Measurements from ENCODE around the gene RNASE3.
"Not testable (repeated sequence)": the region's sequence is repeated elsewhere in the genome, so short reads cannot be mapped to it uniquely, and the experiment has no call there.

RNASE3 gene

DNA sequence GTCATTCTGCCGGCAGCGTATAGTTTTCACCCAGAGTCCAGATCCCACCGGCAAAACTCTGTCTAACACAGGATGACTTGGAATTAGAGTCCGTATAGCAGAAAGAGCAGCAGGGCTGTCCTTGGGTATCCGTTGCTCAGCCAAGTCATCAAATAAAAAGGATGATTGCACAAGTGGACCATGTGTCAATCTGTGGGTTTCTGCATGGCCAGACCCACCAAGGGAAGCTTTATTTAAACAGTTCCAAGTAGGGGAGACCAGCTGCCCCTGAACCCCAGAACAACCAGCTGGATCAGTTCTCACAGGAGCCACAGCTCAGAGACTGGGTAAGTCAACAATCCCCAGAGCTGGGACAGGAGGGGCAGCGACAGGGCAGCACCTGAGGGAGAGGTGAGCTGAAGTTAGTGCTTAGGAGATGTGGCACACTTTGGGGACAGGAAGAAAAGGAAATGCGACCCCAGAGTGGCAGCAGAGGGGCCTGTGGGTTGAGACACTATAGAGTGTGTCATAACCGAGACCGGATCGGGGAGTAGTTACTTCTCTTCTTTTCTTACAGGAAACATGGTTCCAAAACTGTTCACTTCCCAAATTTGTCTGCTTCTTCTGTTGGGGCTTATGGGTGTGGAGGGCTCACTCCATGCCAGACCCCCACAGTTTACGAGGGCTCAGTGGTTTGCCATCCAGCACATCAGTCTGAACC lies at the start of gene RNASE3:
Gene RNASE3 (plus strand): TSS at position 260 of the 700 bp plus-strand sequence. CDS start 302 bp downstream, at position 562.
- not testable (repeated sequence) for H3K4me3 ChIP-seq (ENCODE audit: low read length); DNase-seq (ENCODE audit: low read depth)

DNA sequence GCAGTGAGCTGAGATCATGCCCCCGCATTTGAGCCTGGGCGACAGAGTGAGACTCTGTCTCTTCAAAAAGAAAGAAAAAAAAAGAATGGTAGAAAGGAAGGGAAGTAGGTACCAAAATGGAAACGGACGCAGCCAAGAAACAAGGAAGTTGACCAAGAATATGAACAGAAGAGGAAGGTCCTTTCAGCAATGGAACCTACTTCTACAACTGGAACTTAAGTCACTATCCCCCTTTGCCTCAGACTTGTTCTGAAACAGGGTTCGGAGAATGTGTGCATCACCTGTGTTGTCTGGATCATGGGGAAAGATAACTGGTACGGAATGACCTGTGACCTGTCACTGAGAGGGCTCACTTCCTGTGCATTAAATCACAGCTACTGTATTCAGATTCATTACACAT lies 44.6 kb upstream of the RNASE3 start:
- TF ChIP-seq, protein P1, sequence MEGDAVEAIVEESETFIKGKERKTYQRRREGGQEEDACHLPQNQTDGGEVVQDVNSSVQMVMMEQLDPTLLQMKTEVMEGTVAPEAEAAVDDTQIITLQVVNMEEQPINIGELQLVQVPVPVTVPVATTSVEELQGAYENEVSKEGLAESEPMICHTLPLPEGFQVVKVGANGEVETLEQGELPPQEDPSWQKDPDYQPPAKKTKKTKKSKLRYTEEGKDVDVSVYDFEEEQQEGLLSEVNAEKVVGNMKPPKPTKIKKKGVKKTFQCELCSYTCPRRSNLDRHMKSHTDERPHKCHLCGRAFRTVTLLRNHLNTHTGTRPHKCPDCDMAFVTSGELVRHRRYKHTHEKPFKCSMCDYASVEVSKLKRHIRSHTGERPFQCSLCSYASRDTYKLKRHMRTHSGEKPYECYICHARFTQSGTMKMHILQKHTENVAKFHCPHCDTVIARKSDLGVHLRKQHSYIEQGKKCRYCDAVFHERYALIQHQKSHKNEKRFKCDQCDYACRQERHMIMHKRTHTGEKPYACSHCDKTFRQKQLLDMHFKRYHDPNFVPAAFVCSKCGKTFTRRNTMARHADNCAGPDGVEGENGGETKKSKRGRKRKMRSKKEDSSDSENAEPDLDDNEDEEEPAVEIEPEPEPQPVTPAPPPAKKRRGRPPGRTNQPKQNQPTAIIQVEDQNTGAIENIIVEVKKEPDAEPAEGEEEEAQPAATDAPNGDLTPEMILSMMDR (IDR thresholded peaks at IDR 0.05; ENCODE audit: insufficient read depth, low read depth, low read length, missing control alignments) = no peak

DNA sequence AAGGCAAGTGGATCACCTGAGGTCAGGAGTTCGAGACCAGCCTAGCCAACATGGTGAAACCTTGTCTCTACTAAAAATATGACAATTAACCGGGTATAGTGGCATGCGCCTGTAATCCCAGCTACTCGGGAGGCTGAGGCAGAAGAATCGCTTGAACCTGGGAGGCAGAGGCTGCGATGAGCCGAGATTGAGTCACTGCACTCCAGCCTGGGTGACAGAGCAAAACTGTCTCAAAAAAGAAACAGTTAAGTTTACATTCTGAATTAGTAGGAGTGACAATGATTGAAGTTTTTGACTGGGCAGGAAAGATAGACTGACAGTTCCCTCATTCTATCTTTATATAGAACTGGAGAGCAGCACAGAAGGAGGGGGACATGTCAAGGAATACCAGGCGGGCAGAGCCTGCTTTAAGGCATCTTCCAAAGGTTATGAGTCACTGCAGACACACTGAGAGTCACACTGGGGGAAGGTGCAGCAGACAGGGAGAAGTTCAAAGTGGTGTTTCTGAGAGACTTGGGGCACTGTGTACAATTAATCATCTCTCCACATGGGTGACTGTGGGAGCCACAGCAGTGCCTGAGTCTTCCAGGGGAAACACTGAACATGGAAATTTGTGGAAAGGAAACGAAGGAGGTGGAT lies 42.8 kb upstream of the RNASE3 start:
- DNase-seq (ENCODE audit: low read depth) = peak; percentile 71
- TF ChIP-seq, protein P1 (IDR thresholded peaks at IDR 0.05; ENCODE audit: insufficient read depth, low read depth, low read length, missing control alignments) = no peak
- H3K4me3 ChIP-seq (ENCODE audit: low read length) = no peak overlapping the region

More for the DNA sequence above, 44.6 kb upstream of the RNASE3 start:
- no peak for DNase-seq (ENCODE audit: low read depth)
- no peak overlapping the region for H3K4me3 ChIP-seq (ENCODE audit: low read length)

DNA sequence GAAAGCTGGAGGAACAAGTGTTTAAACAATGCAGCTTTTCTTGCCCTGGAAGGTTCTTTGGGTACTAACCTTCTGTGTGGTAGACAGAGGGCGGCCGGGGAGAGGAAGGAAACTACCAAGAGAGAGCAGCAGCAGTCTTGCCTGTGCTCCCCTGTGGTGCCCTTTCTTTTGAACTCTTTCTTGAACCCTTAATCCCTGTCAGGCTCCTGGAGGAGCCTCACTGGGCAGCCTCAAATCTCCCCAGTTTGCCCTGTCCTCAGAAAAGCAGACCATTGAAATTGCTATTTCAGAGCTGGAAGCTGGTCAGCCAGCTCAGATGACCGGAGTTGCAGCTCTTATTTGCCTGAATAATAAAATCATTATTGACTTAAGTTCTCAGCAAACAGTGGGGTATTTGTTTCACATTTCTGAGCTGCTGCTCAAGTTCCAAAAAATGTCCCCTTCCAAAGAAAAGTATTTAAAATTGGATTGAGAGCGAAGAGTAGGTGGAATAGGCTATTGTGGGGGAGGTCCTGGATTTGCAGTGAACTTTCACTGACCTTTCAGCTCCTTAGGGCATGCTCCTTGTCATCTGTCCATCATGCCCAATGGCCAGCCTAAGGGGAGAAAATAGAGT lies 42.1 kb upstream of the RNASE3 start:
- no peak overlapping the region for H3K4me3 ChIP-seq (ENCODE audit: low read length)
- TF ChIP-seq, protein P1 (IDR thresholded peaks at IDR 0.05; ENCODE audit: insufficient read depth, low read depth, low read length, missing control alignments) = no peak
- DNase-seq (ENCODE audit: low read depth) = no peak

DNA sequence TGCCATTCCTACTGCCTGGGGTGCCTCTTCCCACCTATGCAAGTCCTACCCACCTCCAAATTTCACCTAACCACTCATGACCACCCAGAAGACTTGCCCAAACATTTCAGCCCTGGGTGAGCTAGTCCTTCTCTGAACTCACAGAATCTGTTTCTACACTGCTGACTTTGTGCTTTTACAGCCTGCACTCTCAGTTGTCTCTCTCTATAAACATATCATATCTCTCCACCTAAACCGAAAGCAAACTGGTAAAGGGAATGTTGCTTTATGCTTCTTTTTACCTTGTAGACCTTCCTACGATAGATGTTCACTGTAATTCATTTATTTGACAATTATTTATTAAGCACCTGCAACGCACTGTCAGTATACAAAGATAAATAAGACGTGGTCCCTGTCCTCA lies 38.1 kb upstream of the RNASE3 start:
- no peak for DNase-seq (ENCODE audit: low read depth)
- no peak overlapping the region for H3K4me3 ChIP-seq (ENCODE audit: low read length)
- TF ChIP-seq, protein P1 (IDR thresholded peaks at IDR 0.05; ENCODE audit: insufficient read depth, low read depth, low read length, missing control alignments) = no peak

DNA sequence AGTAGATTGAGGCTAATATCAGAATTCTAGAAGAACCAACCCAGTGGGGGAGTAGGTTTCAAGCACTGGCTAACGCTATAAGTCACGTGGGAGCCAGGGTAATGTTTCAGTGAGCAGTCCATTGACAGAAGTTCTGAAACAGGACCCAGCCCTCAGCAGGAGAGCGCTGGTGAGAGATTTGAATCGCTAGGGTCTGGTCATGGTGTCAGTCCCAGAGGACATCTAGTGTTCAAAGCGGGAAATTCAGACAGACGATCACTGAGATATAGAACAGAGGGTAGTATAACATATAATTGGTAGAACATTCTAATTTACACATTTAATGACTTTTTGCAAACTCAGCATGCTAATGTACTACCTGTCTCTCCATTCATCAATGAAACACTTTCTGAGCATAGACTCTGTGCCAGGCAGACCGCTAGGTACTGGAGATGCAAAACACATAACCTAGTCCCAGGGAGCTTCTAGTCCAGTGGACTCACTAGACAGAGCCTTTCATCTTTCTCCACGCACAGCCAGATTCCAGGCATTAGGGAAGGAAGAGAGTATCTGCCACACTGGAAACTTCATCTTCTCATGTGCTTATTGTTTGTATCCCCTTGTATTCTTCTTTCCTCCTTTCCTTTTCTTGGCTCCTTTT lies 35.4 kb upstream of the RNASE3 start:
- peak; percentile 77 for DNase-seq (ENCODE audit: low read depth)
- H3K4me3 ChIP-seq (ENCODE audit: low read length) = no peak overlapping the region
- TF ChIP-seq, protein P1 (IDR thresholded peaks at IDR 0.05; ENCODE audit: insufficient read depth, low read depth, low read length, missing control alignments) = peak; percentile 77

DNA sequence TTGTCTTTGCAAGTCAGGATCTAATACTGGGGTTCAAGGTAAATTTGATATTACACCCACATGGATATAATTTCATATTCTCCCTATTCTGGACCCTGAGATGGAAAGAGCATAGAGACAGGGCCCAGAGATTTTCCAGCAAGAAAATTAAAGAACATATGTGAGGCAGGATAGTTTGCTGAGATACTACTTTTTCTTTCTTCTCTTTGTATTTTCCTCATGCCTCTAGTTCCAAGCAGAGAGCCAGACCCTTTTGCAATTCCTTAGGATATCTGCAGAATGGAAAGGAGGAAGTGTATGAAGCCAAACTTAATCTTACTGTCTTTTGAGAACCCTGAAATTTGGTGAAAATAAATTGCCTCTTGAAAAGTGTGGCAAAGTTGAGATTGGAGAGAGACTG lies 34.0 kb upstream of the RNASE3 start:
- TF ChIP-seq, protein P1 (IDR thresholded peaks at IDR 0.05; ENCODE audit: insufficient read depth, low read depth, low read length, missing control alignments) = no peak
- no peak for DNase-seq (ENCODE audit: low read depth)
- no peak overlapping the region for H3K4me3 ChIP-seq (ENCODE audit: low read length)
